CD4-positive, CD25-positive, alpha-beta regulatory T cell (primary cell): ENCODE data around the gene ZNF311. TPM values are rescaled to one million over a fixed set of nuclear protein-coding genes. Genes with fewer than 3 reads are reported as not detected.
"Not testable (repeated sequence)": the region's sequence is repeated elsewhere in the genome, so short reads cannot be mapped to it uniquely, and the experiment has no call there.

Source experiments
- ATAC-seq, 2 donors: fragments of 150-1000 bp; cut with Tn5 transposase; one replicate each; pipeline ENCODE4 v1.10.0; 2021; ENCODE audit warnings: low read depth in 2 of 2, moderate number of reproducible peaks in 2 of 2, moderate library complexity in 1 of 2
- DNase-seq, 3 donors: peaks; one replicate each; pipeline versions ENCODE4 v3.0.0 to v3.0.0-alpha.2; 2012 to 2022; ENCODE audit warnings: mixed read lengths in 1 of 3
- H3K27ac ChIP-seq: one replicate; pipeline ENCODE4 v1.7.0; 2013; ENCODE audit warnings: mild to moderate bottlenecking, low read length; ENCODE audit not compliant: insufficient read depth, poor library complexity, severe bottlenecking
- H3K27me3 ChIP-seq: one replicate; pipeline ENCODE4 v1.7.0; 2013; ENCODE audit warnings: low read length; ENCODE audit not compliant: control insufficient read depth, insufficient read depth
- H3K36me3 ChIP-seq: one replicate; pipeline ENCODE4 v1.7.0; 2013; ENCODE audit warnings: mild to moderate bottlenecking, low read length, moderate library complexity; ENCODE audit not compliant: control insufficient read depth, insufficient read depth
- H3K4me1 ChIP-seq: 2 replicates; pipeline ENCODE4 v1.7.0; 2013; ENCODE audit warnings: mild to moderate bottlenecking, low read length; ENCODE audit not compliant: insufficient read depth, control insufficient read depth, poor library complexity, severe bottlenecking
- H3K4me3 ChIP-seq: one replicate; pipeline ENCODE4 v1.7.0; 2013; ENCODE audit warnings: low read depth, mild to moderate bottlenecking, low read length, moderate library complexity
- H3K9me3 ChIP-seq, 2 experiments: 1 replicate in 1 of 2; 2 replicates in 1 of 2; pipeline ENCODE4 v1.7.0; 2013; ENCODE audit warnings: low read length in 2 of 2, mild to moderate bottlenecking in 1 of 2, moderate library complexity in 1 of 2; ENCODE audit not compliant: control insufficient read depth in 2 of 2
- H3K27ac Mint-ChIP-seq, 3 donors: one replicate each; pipeline ENCODE4 v1.8.0; 2020 to 2022; ENCODE audit warnings: mild to moderate bottlenecking in 3 of 3, mixed read lengths in 3 of 3, moderate library complexity in 2 of 3
- H3K27me3 Mint-ChIP-seq: one replicate; pipeline ENCODE4 v1.8.0; 2022; ENCODE audit warnings: mild to moderate bottlenecking, mixed read lengths
- H3K36me3 Mint-ChIP-seq: one replicate; pipeline ENCODE4 v1.8.0; 2020; ENCODE audit warnings: mixed read lengths
- H3K4me1 Mint-ChIP-seq, 4 donors: one replicate each; pipeline ENCODE4 v1.8.0; 2020 to 2022; ENCODE audit warnings: mixed read lengths in 4 of 4, mild to moderate bottlenecking in 1 of 4
- H3K4me3 Mint-ChIP-seq, 4 donors: one replicate each; pipeline ENCODE4 v1.8.0; 2020 to 2022; ENCODE audit warnings: mild to moderate bottlenecking in 4 of 4, mixed read lengths in 4 of 4, moderate library complexity in 3 of 4
- H3K9me3 Mint-ChIP-seq, 7 donors: one replicate each; pipeline ENCODE4 v1.8.0; 2020 to 2022; ENCODE audit warnings: mixed read lengths in 7 of 7, mild to moderate bottlenecking in 3 of 7, moderate library complexity in 2 of 7
- polyA plus RNA-seq, 4 donors: library from polyadenylated mRNA; unstranded; fragments of 300-500 nt; fragmentation: Illumina TruSeq; gene quantifications; one replicate each; pipeline ENCODE4 v1.2.3, GENCODE V29; 2021
- total RNA-seq: library from RNA; stranded (reverse); gene quantifications from one replicate; pipeline ENCODE4 v1.2.3, GENCODE V29; 2022

ZNF311 gene
- total and polyA plus RNA-seq, 5 donors from 2014 or later, result 0.13 to 0.54 TPM; not detected in 3

GRCh38 chr6:28977341-28978132 is 27.6 kb downstream of the ZNF311 start:
- peaks cover 64% of the 10 kb centered on the region for H3K27me3 Mint-ChIP-seq
- ATAC-seq (no peak), DNase-seq (peak in 1 of 3 donors; percentile 39)
- peaks cover 21 to 39% (median 28%) of the 10 kb centered on the region in 4 donors for H3K4me1 Mint-ChIP-seq
- Histone ChIP-seq H3K9me3 (peaks cover 0 to 1% of the 10 kb centered on the region in 2 experiments), H3K27me3 (peaks cover 31% of the 10 kb centered on the region), H3K4me3 (peak overlapping the region; percentile 26), H3K27ac (no peak overlapping the region), H3K36me3 (no peaks in the 10 kb centered on the region), H3K4me1 (peaks cover 17% of the 10 kb centered on the region)
- peaks cover 9% of the 10 kb centered on the region for H3K36me3 Mint-ChIP-seq
- H3K4me3 Mint-ChIP-seq, result peak overlapping the region; percentile 23 to 78 (median 54)
- H3K9me3 Mint-ChIP-seq, result peaks cover 0 to 9% (median 4%) of the 10 kb centered on the region in 7 donors
- H3K27ac Mint-ChIP-seq, result peak overlapping the region in 1 of 3 donors; percentile 7

DNA sequence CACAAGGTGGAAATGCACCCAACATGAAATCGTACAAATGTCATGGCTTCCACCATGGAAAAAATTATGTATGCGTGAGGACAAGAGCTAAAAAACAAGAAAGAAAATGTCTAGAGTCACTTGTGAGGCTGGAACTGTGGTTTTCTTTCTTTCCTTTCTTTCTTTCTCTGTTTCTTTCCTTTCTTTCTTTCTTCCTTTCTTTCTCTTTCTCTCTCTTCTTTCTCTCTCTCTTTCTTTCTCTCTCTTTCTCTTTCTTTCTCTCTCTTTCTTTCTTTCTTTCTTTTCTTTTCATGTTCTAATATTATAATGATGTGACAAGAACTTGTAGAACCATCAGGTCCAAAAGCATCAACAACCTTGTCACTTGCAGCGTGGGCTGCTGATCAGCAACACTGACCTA is 28.4 kb downstream of the ZNF311 start:
- Mint-ChIP-seq H3K27me3 (peaks cover 62% of the 10 kb centered on the region), H3K4me1 (peaks cover 13 to 31% (median 22%) of the 10 kb centered on the region in 4 donors), H3K9me3 (peaks cover 0 to 4% (median 0%) of the 10 kb centered on the region in 7 donors), H3K4me3 (peak overlapping the region in 2 of 4 donors; percentile 23 to 72), H3K36me3 (peaks cover 4% of the 10 kb centered on the region), H3K27ac (peak overlapping the region in 2 of 3 donors; percentile 7 to 29)
- Histone ChIP-seq H3K27me3 (peaks cover 31% of the 10 kb centered on the region), H3K4me1 (peaks cover 9% of the 10 kb centered on the region), H3K4me3 (no peak overlapping the region), H3K27ac (no peak overlapping the region), H3K36me3 (no peaks in the 10 kb centered on the region), H3K9me3 (no peaks in the 10 kb centered on the region)
- ATAC-seq, result no peak
- no peak for DNase-seq

DNA sequence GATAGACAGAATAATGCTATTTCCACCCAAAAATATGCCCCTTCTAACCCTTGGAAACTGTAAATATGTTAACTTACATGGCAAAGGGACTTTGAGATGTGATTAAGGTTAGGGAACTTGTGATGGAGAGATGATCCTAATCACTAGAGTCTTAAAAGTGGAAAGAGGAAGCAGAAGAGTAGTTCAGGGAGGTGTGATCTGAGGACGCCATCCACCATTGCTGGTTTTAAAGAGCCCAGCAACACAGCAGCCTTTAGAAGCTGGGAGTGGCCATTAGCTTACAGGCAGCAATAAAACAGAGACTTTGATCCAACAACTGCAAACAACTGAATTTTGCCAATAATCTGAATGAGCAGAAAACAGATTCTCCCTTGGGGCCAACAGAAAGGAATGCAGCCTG is 30.6 kb downstream of the ZNF311 start:
- Histone ChIP-seq H3K4me3 (no peak overlapping the region), H3K9me3 (no peaks in the 10 kb centered on the region), H3K4me1 (peaks cover 9% of the 10 kb centered on the region), H3K27me3 (peaks cover 22% of the 10 kb centered on the region), H3K36me3 (no peaks in the 10 kb centered on the region), H3K27ac (no peak overlapping the region)
- H3K36me3 Mint-ChIP-seq, result peaks cover 3% of the 10 kb centered on the region
- peak overlapping the region in 1 of 3 donors; percentile 73 for H3K27ac Mint-ChIP-seq
- no peak overlapping the region for H3K4me3 Mint-ChIP-seq
- ATAC-seq (no peak), DNase-seq (no peak)
- peaks cover 0 to 3% (median 0%) of the 10 kb centered on the region in 7 donors for H3K9me3 Mint-ChIP-seq
- peaks cover 40% of the 10 kb centered on the region for H3K27me3 Mint-ChIP-seq
- peaks cover 4 to 13% (median 7%) of the 10 kb centered on the region in 4 donors for H3K4me1 Mint-ChIP-seq

GRCh38 chr6:28970056-28970455 is 35.1 kb downstream of the ZNF311 start:
- not testable (repeated sequence) for H3K4me3 ChIP-seq, H3K4me1 Mint-ChIP-seq, H3K36me3 Mint-ChIP-seq, H3K27me3 ChIP-seq, H3K4me3 Mint-ChIP-seq, H3K27ac ChIP-seq, ATAC-seq, H3K36me3 ChIP-seq, H3K27ac Mint-ChIP-seq, H3K4me1 ChIP-seq, DNase-seq, H3K9me3 ChIP-seq
- H3K27me3 Mint-ChIP-seq, result peaks cover 20% of the 10 kb centered on the region
- peaks cover 0 to 17% (median 7%) of the 10 kb centered on the region in 7 donors for H3K9me3 Mint-ChIP-seq

DNA sequence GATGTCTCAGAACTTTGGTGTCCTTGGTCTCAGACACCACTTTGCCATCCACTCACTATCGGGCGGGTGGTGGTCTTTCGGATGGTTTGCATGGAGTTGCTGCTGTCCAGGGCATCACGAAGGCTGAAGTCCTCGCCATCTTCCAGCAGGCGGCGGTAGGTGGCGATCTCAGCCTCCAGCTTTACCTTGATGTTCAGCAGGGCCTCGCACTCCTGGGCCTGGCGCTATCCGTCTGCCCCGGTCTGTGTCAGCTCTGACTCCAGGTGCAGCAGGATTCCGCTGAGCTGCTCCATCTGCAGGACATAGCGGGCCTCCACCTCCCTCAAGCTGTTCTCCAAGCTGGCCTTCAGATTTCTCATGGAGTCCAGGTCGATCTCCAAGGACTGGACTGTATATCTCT is 36.0 kb downstream of the ZNF311 start:
- Mint-ChIP-seq H3K27me3 (peaks cover 16% of the 10 kb centered on the region), H3K4me1 (no peaks in the 10 kb centered on the region)
- ATAC-seq, result no peak

GRCh38 chr6:28968476-28968875 is 36.6 kb downstream of the ZNF311 start:
- peaks cover 1% of the 10 kb centered on the region for H3K36me3 Mint-ChIP-seq
- H3K9me3 Mint-ChIP-seq, result peaks cover 0 to 17% (median 9%) of the 10 kb centered on the region in 7 donors
- DNase-seq (no peak), ATAC-seq (no peak)
- H3K4me3 ChIP-seq, result no peak overlapping the region
- peaks cover 16% of the 10 kb centered on the region for H3K27me3 Mint-ChIP-seq
- no peaks in the 10 kb centered on the region for H3K4me1 ChIP-seq
- peaks cover 2% of the 10 kb centered on the region for H3K27me3 ChIP-seq
- H3K36me3 ChIP-seq, result no peaks in the 10 kb centered on the region
- peak overlapping the region in 1 of 4 donors; percentile 75 for H3K4me3 Mint-ChIP-seq
- H3K9me3 ChIP-seq, result peaks cover 0 to 8% of the 10 kb centered on the region in 2 experiments
- H3K27ac Mint-ChIP-seq, result no peak overlapping the region
- no peak overlapping the region for H3K27ac ChIP-seq
- H3K4me1 Mint-ChIP-seq, result no peaks in the 10 kb centered on the region

More for the DNA sequence above, 36.0 kb downstream of the ZNF311 start:
- peaks cover 3% of the 10 kb centered on the region for H3K36me3 Mint-ChIP-seq
- no peak overlapping the region for H3K27ac Mint-ChIP-seq
- Histone ChIP-seq H3K27me3 (peaks cover 2% of the 10 kb centered on the region), H3K27ac (no peak overlapping the region), H3K4me3 (no peak overlapping the region), H3K9me3 (peaks cover 0 to 8% of the 10 kb centered on the region in 2 experiments), H3K4me1 (no peaks in the 10 kb centered on the region), H3K36me3 (no peaks in the 10 kb centered on the region)
- H3K9me3 Mint-ChIP-seq, result peaks cover 0 to 17% (median 9%) of the 10 kb centered on the region in 7 donors
- DNase-seq, result no peak
- H3K4me3 Mint-ChIP-seq, result no peak overlapping the region

DNA sequence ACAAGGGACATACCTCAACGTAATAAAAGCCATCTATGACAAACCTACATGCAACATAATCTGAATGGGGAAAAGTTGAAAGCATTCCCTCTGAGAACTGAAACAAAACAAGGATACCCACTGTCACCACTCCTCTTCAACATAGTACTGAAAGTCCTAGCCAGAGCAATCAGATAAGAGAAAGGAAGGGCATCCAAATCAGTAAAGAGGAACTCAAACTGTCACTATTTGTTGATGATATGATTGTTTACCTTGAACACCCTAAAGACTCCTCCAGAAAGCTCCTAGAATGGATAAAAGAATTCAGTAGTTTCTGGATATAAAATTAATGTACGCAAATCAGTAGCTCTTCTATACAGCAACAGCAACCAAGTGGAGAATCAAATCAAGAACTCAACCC is 39.4 kb downstream of the ZNF311 start:
- H3K4me3 Mint-ChIP-seq, result no peak overlapping the region
- no peak overlapping the region for H3K4me3 ChIP-seq
- H3K36me3 Mint-ChIP-seq, result no peaks in the 10 kb centered on the region
- no peaks in the 10 kb centered on the region for H3K4me1 Mint-ChIP-seq
- H3K27me3 ChIP-seq, result peaks cover 5% of the 10 kb centered on the region
- ATAC-seq (no peak), DNase-seq (no peak)
- no peaks in the 10 kb centered on the region for H3K36me3 ChIP-seq
- H3K27me3 Mint-ChIP-seq, result peaks cover 24% of the 10 kb centered on the region
- H3K9me3 ChIP-seq, result peaks cover 0 to 8% of the 10 kb centered on the region in 2 experiments
- no peaks in the 10 kb centered on the region for H3K4me1 ChIP-seq
- H3K27ac Mint-ChIP-seq, result no peak overlapping the region
- no peak overlapping the region for H3K27ac ChIP-seq
- H3K9me3 Mint-ChIP-seq, result peaks cover 0 to 17% (median 9%) of the 10 kb centered on the region in 7 donors
